C4-2B (cell line): ENCODE results near the gene RPS21.

Experiments
- CTCF ChIP-seq: fragments of 450-650 bp; conservative IDR thresholded peaks from 2 replicates; pipeline ENCODE4 v1.5.1; 2017; ENCODE audit warnings: mild to moderate bottlenecking
- ZFX ChIP-seq: fragments of 450-650 bp; IDR thresholded peaks from 2 replicates; pipeline ENCODE4 v1.6.1; 2017

- no peak for TF ChIP-seq CTCF
- no peak for TF ChIP-seq ZFX
These were observed 42.8 kb downstream of the RPS21 start for GRCh38 chr20:62429455-62430310.
